ENCODE measurements around the gene NHEJ1.

The NHEJ1 gene

DNA sequence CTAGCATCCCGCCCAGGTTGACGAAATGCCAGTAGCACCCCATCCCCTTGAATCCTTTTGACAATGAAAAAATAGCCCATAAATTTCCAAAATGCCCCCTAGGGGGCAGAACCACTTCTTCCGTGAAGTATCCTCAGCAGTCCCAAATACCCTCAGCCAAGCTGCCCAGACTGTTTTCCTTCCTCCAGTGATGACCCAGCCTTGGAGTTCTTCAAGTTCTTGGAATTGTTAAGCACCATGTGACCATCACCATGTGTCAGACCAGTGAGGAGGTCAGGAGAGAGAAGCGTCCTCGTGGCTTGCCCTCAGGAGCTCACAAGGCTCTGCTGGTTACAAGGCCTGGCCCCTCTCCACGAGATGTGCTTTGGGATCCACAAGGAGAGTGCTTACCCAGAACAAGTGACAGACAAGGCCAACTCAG, 10.6 kb upstream of the NHEJ1 start:
- peak; percentile 95 for DNase-seq (ENCODE audit: low read depth)
- TF ChIP-seq CTCF (conservative IDR thresholded peaks at IDR 0.05; ENCODE audit: low read length) = peak; percentile 83
- no peak overlapping the region for H3K4me3 ChIP-seq (ENCODE audit: low read length)

- no peak for TF ChIP-seq CTCF (conservative IDR thresholded peaks at IDR 0.05; ENCODE audit: low read length)
- H3K4me3 ChIP-seq (ENCODE audit: low read length) = no peak within 1 kb of the TSS
These were observed 9.5 kb upstream of the NHEJ1 start, which contains the start of gene SLC23A3 for GRCh38 chr2:219169930-219170654. Gene SLC23A3, minus strand, starts transcription at chr2:219170029. Its CDS starts 45 bp downstream, at chr2:219169984.

GRCh38 chr2:219168932-219169331, 8.3 kb upstream of the NHEJ1 start:
- DNase-seq (ENCODE audit: low read depth) = no peak
- no peak overlapping the region for H3K4me3 ChIP-seq (ENCODE audit: low read length)
- no peak for TF ChIP-seq CTCF (conservative IDR thresholded peaks at IDR 0.05; ENCODE audit: low read length)

More at GRCh38 chr2:219169930-219170654, 9.5 kb upstream of the NHEJ1 start, which contains the start of gene SLC23A3:
- no peak for DNase-seq (ENCODE audit: low read depth)

DNA sequence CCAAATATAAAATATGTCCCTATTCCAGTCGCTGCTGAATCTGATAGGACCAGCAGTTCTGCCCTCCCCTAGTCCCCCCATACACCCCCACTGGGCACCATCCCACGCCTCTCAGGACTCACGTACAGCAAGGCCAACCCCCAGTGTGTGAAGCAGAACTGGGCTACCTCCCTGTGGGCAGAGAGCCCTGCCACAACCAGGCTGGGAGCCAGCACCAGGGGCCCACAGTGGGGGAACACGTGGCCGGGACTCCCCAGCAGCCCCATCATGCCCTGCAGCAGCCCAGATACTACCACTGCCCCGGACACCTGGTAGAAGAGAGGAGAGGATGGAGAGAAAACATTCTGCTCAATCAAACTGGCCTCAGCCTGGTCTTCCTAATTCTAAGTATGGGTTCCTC, 7.9 kb upstream of the NHEJ1 start:
- no peak overlapping the region for H3K4me3 ChIP-seq (ENCODE audit: low read length)
- no peak for TF ChIP-seq CTCF (conservative IDR thresholded peaks at IDR 0.05; ENCODE audit: low read length)
- DNase-seq (ENCODE audit: low read depth) = no peak

DNA sequence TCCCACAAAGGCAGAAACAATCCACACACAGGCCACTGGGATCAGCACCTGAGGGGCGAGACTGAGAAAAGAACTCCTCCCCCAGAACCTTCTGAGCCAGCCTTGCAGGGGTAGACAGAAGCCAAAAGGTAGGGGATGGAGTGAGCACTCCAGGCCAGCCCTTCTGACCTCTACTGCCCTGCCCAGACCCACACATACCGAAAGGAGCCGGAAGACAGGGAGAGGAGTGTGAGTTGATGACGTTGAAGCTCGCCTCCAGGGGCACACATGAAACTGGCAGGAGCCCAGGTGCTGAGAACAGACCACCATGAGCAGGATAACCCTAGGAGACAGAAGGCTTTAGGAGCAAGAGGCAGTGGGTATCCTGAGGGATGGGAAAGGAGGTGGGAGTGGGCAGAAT, 7.4 kb upstream of the NHEJ1 start:
- DNase-seq (ENCODE audit: low read depth) = no peak
- no peak for TF ChIP-seq CTCF (conservative IDR thresholded peaks at IDR 0.05; ENCODE audit: low read length)
- no peak overlapping the region for H3K4me3 ChIP-seq (ENCODE audit: low read length)

GRCh38 chr2:219165058-219165911, 4.7 kb upstream of the NHEJ1 start:
- TF ChIP-seq CTCF (conservative IDR thresholded peaks at IDR 0.05; ENCODE audit: low read length) = no peak
- no peak for DNase-seq (ENCODE audit: low read depth)
- H3K4me3 ChIP-seq (ENCODE audit: low read length) = no peak overlapping the region
